GM21825 (cell line): ENCODE results near the gene ADAMTS5.

Source experiments
- ATAC-seq: cut with Tn5 transposase; IDR thresholded peaks from one replicate; pipeline ENCODE4 v1.9.1; 2021; ENCODE audit warnings: mild to moderate bottlenecking, moderate library complexity; ENCODE audit not compliant: unreplicated experiment

The ADAMTS5 gene

GRCh38 chr21:26892151-26892550 lies 74.7 kb downstream of the ADAMTS5 start:
- no peak for ATAC-seq

GRCh38 chr21:26888931-26889330 lies 78.0 kb downstream of the ADAMTS5 start:
- no peak for ATAC-seq

- ATAC-seq = no peak
Measured at GRCh38 chr21:26888256-26888655, 78.6 kb downstream of the ADAMTS5 start.

- ATAC-seq = no peak
Measured at GRCh38 chr21:26887251-26887650, 79.6 kb downstream of the ADAMTS5 start.

GRCh38 chr21:26884436-26884835 lies 82.5 kb downstream of the ADAMTS5 start:
- no peak for ATAC-seq

GRCh38 chr21:26883768-26884167 lies 83.1 kb downstream of the ADAMTS5 start:
- ATAC-seq = no peak

- no peak for ATAC-seq
Measured at GRCh38 chr21:26881504-26882228, 85.2 kb downstream of the ADAMTS5 start.

- ATAC-seq = no peak
Measured at GRCh38 chr21:26877018-26877417, 89.9 kb downstream of the ADAMTS5 start.

- ATAC-seq = no peak
Measured at GRCh38 chr21:26874347-26874746, 92.5 kb downstream of the ADAMTS5 start.
